ENCODE measurements around the gene SPATA31C1. TPM values are rescaled to one million over a fixed set of nuclear protein-coding genes. Genes with fewer than 3 reads are reported as not detected.
"Not testable (repeated sequence)": the region's sequence is repeated elsewhere in the genome, so short reads cannot be mapped to it uniquely, and the experiment has no call there.

Gene SPATA31C1
- total RNA-seq, 1 donor from 2014 or later, result not detected

GRCh38 chr9:87887661-87888480 is 29.9 kb upstream of the SPATA31C1 start:
- no peak for DNase-seq

- no peak for DNase-seq
Measured at GRCh38 chr9:87888501-87888900, 29.3 kb upstream of the SPATA31C1 start.

GRCh38 chr9:87889065-87889881 is 28.5 kb upstream of the SPATA31C1 start:
- no peak for DNase-seq

- DNase-seq, result no peak
Measured at GRCh38 chr9:87889882-87890252, 27.9 kb upstream of the SPATA31C1 start.

- DNase-seq, result no peak
Measured at GRCh38 chr9:87890837-87891236, 26.9 kb upstream of the SPATA31C1 start.

- no peak for DNase-seq
Measured at GRCh38 chr9:87891754-87892153, 26.0 kb upstream of the SPATA31C1 start.

- DNase-seq, result no peak
Measured at GRCh38 chr9:87892956-87893355, 24.8 kb upstream of the SPATA31C1 start.

GRCh38 chr9:87894998-87895625 is 22.6 kb upstream of the SPATA31C1 start:
- DNase-seq, result no peak

GRCh38 chr9:87896891-87897290 is 20.9 kb upstream of the SPATA31C1 start:
- DNase-seq, result no peak

- no peak for DNase-seq
Measured at GRCh38 chr9:87898151-87898550, 19.6 kb upstream of the SPATA31C1 start.

GRCh38 chr9:87902371-87902770 is 15.4 kb upstream of the SPATA31C1 start:
- DNase-seq, result not testable (repeated sequence)

- no peak for DNase-seq
Measured at GRCh38 chr9:87909310-87910041, 8.3 kb upstream of the SPATA31C1 start.

- DNase-seq, result no peak
Measured at GRCh38 chr9:87910821-87911220, 6.9 kb upstream of the SPATA31C1 start.

- not testable (repeated sequence) for DNase-seq
Measured at GRCh38 chr9:87919013-87919412, 1.3 kb downstream of the SPATA31C1 start.

- DNase-seq, result not testable (repeated sequence)
Measured at GRCh38 chr9:87921561-87921960, 3.8 kb downstream of the SPATA31C1 start.

GRCh38 chr9:87923012-87923411 is 5.2 kb downstream of the SPATA31C1 start:
- DNase-seq, result not testable (repeated sequence)

- DNase-seq, result not testable (repeated sequence)
Measured at GRCh38 chr9:87924851-87925250, 7.1 kb downstream of the SPATA31C1 start.

- DNase-seq, result not testable (repeated sequence)
Measured at GRCh38 chr9:87929152-87929551, 11.4 kb downstream of the SPATA31C1 start.

- DNase-seq, result not testable (repeated sequence)
Measured at GRCh38 chr9:87934444-87934843, 16.7 kb downstream of the SPATA31C1 start.

- not testable (repeated sequence) for DNase-seq
Measured at GRCh38 chr9:87937352-87937751, 19.6 kb downstream of the SPATA31C1 start.

- not testable (repeated sequence) for DNase-seq
Measured at GRCh38 chr9:87937918-87938317, 20.2 kb downstream of the SPATA31C1 start.

GRCh38 chr9:87938336-87938735 is 20.6 kb downstream of the SPATA31C1 start:
- DNase-seq, result not testable (repeated sequence)
